Measurements from ENCODE around the gene BTBD18. TPM values are rescaled to one million over a fixed set of nuclear protein-coding genes. Genes with fewer than 3 reads are reported as not detected.

The BTBD18 gene
- total RNA-seq, 4 donors from 2014 or later, result not detected

DNA sequence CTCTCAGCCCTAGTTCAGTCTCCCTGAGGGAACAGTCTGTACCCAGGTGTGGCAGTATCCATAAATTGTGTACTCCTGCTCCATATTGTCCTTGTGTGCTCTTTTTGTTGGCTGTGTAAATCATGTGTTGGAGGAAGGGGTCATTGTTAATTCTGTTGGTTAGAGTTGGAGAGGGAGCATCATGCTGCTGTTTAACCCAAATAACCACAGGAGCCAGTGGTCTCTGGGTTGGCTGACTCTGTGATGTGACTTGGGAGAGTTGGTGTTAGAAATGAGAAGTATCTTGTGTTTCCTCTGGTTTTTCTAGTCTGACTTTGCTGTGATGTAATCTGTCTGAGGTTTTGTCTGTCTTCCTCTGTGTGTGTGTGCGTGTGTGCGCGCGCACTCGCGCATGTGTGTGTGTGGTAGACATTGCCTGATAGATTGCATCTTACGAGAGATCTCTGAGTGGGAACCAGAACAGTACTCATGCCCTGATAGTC is 40.5 kb upstream of the BTBD18 start:
- no peak for TF ChIP-seq CTCF (IDR thresholded peaks at IDR 0.05; ENCODE audit: low read depth)

DNA sequence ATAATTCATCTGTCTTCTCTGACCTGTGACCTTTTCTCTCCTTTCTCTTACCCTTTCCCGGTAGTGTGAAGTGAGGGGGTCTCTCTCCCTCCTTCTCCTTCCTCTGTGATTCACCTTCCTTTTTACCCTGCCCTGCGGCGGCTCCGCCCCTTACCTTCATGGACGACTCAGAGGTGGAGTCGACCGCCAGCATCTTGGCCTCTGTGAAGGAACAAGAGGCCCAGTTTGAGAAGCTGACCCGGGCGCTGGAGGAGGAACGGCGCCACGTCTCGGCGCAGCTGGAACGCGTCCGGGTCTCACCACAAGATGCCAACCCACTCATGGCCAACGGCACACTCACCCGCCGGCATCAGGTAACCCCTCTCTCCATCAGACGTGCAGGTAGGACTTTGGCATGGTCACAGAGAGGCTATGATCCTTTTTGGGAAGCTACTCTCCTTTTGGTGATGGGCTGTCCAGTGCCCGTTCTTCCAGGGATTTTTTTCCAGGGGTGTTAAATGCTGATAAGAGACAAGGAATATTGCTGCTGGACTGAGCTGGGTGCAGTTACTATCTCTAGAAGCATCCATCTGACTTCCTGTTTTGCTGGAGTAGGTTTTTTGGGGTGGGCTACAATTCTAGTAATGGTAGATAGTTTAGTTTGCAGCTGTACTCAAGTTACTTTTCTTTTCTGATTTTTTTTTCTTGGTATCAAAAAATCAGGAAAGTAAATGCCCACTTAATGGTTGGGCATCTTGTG is 39.9 kb upstream of the BTBD18 start:
- TF ChIP-seq CTCF (IDR thresholded peaks at IDR 0.05; ENCODE audit: low read depth), result no peak

DNA sequence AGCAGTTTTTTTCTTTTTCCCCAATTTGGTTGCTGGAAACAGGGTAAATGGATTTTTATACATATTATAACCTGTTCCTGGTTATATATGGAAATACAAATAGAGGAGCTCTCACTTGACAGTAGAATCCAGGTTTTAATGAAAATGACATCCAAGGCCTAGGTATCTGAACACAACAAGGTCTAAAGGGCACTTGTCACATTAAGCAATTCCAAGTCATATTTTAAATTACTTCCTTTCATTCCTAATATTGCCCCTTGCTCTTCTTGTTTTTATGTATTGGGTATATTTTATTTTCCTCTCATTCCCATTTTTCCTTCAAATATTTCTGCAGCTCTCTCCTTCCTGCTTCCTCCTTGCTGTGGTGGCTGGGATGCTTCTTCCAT is 37.1 kb upstream of the BTBD18 start:
- no peak for TF ChIP-seq CTCF (IDR thresholded peaks at IDR 0.05; ENCODE audit: low read depth)

DNA sequence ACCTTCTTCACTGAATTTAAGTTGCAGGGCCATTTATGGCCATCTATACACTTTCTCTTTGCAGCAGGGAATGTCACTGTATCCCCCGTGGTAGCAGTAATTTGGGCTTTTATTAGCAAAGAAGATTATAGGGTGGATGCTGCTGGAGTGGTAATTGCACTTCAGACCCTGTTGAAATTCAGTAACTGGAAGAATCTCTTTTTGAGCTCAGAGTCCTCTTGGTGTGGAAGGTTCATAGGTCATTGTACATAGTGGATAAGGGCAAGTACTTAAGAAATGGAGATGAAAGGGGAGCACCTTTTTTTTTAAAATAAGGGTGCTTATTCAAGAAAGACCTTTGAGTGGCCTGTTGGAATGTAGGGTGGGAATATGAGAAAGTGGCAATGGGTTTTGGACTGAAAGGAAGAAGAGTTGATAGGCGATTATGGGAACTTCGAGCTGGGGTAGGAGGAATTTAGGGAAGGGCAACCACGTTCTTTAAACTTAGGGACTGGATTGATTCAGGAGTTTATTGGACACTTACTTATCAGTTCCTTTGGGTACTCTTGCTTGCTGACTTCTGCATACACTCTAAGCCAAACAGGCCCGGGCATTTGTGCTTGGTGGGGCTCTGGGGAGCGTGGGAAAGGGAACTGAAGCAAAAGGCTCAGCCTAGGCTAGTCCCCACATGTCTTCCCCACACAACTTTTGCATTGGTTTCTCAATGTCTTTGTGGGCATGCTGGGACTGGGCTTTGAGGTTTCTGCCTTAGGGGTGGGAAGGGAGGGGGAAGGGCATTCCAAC is 36.5 kb upstream of the BTBD18 start:
- no peak for TF ChIP-seq CTCF (IDR thresholded peaks at IDR 0.05; ENCODE audit: low read depth)

DNA sequence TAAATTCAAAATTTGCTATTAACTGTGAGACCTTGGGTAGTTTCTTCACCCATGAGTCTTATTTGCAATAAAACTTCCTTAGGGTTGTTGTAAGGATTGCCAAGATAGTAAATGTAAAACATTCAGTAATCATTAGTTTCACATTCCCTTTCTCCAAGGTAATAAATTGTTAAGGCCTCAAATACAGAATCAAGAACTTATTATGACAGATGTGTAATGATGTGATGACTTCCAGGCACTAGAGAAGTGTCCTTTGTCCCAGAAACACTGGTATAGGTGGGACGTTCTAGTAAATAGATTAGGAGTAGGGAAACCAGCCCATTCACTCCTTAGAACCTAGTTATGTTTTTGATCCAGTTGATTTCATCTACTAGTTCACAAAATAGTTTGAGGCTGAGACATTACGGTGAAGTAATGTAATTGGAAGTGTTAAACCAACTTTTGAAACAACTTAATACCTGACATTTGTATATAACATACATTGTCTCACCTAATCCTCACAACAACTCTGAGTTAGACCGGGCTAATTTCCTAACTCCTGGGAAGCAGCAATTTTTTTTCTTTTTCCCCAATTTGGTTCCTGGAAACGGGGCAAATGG is 35.5 kb upstream of the BTBD18 start:
- no peak for TF ChIP-seq CTCF (IDR thresholded peaks at IDR 0.05; ENCODE audit: low read depth)

DNA sequence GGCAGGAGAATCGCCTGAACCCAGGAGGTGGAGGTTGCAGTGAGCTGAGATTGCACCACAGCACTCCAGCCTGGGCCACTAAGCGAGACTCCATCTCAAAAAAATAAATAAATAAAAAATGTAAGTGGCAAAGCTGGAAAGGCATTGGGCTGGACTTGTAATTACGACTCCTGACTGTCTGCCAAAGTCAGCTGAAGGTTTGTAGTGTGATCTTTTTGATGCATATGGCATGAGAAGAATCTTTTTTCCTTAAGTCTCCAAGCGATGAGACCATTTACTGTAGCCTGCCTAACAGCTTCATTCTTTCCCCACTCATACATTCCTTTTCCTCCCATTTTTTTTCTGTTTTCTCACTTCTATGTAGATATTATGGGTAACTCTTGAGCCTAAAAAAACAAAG is 34.8 kb upstream of the BTBD18 start:
- no peak for TF ChIP-seq CTCF (IDR thresholded peaks at IDR 0.05; ENCODE audit: low read depth)

DNA sequence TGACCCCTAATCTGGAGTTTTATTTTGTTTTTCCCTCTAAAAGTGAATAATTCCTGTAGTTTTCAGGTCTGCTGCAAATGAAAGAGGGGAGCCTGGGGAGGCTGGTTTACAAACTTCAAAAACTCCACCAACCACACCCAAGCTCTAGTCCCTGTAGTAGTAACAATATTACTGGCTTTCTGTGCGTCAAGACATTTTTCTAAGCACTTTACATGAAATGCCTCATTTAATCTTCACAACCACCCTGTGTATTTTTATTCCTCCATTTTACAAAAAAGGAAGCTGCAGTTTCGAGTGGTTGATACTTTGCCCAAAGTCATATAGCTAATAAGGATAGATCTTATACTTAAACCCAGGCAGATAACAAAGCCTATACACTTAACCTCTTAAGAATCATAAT is 33.5 kb upstream of the BTBD18 start:
- TF ChIP-seq CTCF (IDR thresholded peaks at IDR 0.05; ENCODE audit: low read depth), result no peak
